Raji (cell line): Measurements from ENCODE around the gene SULT1C4.

ENCODE experiments used
- POLR2A ChIP-seq: IDR thresholded peaks from 2 replicates; pipeline ENCODE4 v1.6.1; 2011; ENCODE audit warnings: low read depth, low read length, control low read depth; ENCODE audit not compliant: insufficient read depth

Gene SULT1C4

DNA sequence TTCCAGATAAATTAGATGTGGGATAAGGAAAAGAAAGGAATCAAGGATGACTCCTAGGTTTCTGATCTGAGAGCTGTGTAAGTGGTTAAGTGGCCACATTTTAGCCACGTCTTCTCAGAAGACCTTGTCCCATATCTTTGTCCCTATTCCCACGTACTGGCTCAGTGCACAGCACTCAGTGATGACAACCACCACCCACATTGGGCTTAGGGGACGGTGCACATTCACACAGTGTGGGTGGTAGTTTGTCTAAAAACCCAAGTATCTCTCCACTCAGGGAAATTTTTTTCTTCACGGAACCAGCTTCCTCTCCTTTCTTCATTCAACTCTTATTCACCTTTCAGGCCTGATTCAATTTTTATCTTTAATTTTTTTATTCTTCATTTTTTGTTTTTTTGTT, 40.7 kb downstream of the SULT1C4 start:
- no peak for TF ChIP-seq POLR2A

DNA sequence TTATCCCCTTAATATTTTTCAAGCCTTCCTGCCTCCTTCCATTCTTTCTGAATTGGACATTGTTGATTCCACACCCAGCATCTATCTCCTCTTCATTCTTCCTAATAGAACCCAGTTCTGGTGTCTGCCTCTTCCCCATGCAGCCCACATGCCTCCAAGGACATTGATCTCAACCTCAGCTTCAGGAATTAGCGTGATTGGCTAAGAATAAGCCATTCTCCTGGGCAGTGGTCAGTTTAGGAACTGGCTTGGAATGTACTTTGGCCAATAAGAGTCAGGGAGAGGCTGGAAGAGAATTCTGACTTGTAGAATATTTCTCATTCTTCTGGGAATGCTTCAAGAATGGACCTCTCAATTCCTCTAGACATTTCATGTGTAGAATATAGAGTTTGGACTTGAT, 45.3 kb downstream of the SULT1C4 start:
- TF ChIP-seq POLR2A: no peak

DNA sequence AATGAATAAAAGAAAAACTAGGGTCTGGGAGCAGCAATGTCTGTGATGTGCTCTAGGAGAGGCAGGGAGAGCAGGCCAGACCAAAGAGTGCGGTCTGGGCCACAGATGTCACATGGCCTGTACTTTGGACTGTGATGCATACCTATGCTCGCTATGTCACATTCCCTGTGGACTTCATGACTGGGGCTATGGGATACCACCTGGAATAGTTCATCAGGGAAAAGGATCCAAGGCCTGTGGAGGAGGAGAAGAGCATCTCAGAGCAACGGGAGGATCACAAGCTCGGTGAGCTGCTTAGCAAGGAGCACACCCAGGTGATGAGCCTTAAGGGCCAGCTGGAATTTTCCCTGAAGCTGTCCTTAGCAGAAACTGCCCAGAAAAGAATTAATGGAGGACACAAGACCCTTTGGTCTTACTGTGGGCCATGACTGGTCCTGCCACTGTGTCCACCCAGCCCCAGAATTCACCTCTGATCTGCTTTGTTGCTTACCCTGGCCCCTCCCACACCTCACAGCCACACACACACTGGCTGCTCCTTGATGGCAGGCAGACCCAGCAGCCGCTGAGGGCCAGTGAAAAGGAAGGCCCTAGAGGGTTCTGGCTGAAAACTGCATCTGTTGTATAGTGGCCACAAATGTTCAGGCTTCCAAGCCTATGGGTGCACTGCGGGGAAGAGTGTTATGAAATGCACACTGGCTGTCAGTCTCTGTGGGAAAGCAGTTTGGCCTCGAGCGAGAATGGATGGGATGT, 45.9 kb downstream of the SULT1C4 start:
- no peak for TF ChIP-seq POLR2A

DNA sequence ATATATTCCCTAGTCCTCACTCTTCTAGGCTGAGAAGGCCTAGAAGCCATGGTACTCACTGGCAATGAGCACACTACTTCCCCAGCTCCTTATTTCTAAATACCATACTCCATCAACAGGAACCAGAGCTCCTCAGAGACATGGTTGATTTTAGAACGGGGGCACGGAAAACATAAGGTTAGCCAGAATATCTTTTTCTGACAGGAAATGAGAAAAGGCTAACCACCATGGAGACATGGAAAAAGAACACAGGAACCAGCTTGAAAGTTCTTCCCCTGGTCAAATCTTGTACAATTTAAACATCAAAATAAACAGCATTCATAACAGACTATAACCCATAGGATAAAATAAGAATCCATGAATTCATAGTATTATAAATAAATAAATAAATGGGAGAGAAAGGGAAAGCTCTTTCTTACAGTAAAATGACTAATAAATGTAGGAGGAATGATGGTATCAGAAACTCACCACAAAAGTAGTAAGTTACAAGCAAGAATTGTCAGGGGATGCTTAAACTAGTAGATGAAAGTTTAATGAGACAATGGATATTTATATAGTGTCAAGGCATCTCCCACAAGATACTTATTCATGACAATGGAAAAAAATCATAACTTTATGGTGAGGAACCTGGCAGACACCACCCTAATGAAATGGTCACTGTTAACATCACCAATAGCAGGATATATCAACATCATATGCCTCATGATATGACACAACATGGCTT, 50.7 kb downstream of the SULT1C4 start:
- no peak for TF ChIP-seq POLR2A

DNA sequence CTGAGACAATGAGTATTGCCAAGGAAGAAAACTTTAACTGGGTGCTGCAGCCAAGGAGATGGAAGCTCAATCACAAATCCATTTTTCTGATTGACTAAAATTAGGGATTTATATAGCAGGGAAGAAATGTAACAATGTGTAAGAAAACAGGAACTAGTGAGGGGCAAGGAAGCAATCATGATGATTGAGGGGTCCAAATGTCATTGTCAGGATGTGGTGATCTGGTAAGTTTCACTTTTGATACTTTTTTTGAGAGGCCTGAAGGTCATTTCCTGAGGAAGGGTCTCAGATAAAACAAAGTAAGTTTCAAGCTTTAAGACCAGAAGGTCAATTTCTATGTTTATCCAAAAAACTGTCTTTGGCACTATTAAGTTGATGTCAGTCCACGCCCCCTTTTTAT, 59.2 kb downstream of the SULT1C4 start:
- TF ChIP-seq POLR2A: no peak
